Measurements from ENCODE around the gene SH3BGRL2.

DNA sequence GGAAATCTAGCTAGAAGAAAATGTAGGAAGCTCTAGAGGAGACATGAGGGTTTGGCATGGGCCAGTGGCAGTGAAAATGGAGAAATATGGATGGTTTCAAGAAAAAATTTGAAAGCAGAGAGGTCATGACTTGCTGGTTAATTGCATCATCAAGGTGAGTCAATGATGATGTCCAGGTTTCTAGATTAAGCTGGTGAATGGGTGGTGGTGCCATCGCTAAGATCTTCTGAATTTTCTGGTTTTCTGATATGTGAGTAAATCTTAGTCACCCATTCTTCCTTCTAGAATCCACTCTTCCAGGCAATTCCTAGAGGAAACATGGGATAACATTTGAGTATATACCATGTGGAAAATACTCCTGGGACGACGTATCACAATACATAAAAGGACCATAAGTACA lies 25.0 kb downstream of the SH3BGRL2 start:
- TF ChIP-seq EZH2 (IDR thresholded peaks at IDR 0.05; ENCODE audit: low read depth): no peak
- TF ChIP-seq, protein P1, sequence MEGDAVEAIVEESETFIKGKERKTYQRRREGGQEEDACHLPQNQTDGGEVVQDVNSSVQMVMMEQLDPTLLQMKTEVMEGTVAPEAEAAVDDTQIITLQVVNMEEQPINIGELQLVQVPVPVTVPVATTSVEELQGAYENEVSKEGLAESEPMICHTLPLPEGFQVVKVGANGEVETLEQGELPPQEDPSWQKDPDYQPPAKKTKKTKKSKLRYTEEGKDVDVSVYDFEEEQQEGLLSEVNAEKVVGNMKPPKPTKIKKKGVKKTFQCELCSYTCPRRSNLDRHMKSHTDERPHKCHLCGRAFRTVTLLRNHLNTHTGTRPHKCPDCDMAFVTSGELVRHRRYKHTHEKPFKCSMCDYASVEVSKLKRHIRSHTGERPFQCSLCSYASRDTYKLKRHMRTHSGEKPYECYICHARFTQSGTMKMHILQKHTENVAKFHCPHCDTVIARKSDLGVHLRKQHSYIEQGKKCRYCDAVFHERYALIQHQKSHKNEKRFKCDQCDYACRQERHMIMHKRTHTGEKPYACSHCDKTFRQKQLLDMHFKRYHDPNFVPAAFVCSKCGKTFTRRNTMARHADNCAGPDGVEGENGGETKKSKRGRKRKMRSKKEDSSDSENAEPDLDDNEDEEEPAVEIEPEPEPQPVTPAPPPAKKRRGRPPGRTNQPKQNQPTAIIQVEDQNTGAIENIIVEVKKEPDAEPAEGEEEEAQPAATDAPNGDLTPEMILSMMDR (conservative IDR thresholded peaks at IDR 0.05): no peak
